ENCODE data around the gene ZNF654.
"Not testable (repeated sequence)": the region's sequence is repeated elsewhere in the genome, so short reads cannot be mapped to it uniquely, and the experiment has no call there.

The ZNF654 gene

DNA sequence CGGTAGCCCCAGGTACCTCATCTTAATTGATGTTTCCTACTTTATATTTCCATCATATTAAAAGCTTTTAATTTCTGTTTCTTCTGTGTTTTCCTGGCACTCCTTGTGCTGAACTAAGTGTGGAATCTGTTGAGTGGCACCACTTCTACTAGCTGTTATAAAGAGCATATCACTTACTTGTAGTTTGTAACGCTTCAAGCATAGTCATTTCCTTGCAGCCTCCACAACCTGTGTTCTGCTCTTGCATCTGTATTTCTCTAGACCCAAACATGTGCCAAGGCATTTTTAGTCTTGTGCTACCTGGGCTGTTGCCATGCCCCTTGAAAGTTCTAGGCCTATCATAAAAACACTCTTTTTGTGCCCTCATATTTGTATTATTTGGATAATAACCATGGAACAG, 16.0 kb downstream of the ZNF654 start:
- DNase-seq, result no peak

DNA sequence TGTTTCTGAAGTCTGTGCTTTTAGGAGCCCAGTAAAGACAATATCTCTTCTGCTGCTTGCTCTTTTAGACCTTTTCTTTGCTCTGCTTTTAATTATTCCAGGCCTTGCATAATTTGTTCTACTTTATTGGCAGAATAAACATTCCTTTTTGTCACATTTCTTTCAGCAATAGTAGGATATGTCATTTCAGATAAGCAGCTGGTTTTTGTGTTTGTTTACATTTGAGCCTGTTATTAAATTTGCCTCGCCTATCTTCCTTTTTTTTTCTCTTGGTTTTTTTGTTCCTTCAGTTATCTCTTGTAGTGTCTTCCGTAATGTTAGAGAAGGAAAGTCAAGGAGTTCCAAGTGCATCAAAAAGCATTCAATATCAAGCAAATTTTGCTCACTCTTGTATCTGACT, 16.4 kb downstream of the ZNF654 start:
- DNase-seq, result no peak

- DNase-seq, result no peak
Observed at GRCh38 chr3:88076712-88077111, 17.7 kb downstream of the ZNF654 start.

GRCh38 chr3:88078932-88079331, 19.9 kb downstream of the ZNF654 start:
- no peak for DNase-seq

GRCh38 chr3:88082854-88083253, 23.8 kb downstream of the ZNF654 start:
- DNase-seq, result no peak

GRCh38 chr3:88084097-88084501, 25.0 kb downstream of the ZNF654 start:
- DNase-seq, result no peak

GRCh38 chr3:88090681-88091080, 31.6 kb downstream of the ZNF654 start:
- no peak for DNase-seq

GRCh38 chr3:88092270-88092669, 33.2 kb downstream of the ZNF654 start:
- no peak for DNase-seq

GRCh38 chr3:88093266-88093665, 34.2 kb downstream of the ZNF654 start:
- no peak for DNase-seq

DNA sequence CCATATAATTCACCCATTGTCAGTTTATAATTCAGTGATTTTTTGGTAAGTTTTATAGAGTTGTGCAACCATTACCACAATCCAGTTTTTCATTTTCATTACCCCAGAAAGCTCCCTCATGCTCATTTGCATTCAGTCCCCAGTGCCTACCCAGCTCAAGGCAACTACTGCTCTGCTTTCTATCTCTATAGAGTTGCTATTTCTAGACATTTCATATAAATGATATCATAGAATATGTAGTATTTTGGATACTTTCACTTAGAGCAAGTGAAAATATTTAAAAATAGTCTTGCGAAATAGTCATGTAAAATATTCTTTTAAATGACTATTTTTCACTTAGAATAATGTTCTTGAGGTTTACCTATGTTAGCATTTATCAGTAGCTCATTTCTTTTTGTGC, 42.1 kb downstream of the ZNF654 start:
- DNase-seq, result no peak

DNA sequence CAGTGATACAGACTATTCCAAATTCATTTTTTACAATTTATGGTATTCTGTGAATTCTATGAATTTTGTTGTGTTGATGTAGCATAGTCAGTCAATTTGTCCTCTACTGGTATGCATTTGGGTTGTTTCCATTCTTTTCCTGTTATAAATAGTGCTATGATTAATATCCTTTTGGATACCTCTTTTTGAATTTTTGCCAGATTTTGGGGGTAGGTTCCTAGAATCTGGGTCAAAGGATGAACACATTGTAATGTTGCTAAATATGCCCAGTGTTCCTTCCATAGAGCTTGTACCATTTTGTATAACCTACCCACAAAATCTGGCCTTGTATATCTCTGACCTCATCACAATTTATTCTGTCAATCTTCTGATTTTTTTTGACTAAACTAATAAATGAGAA, 46.3 kb downstream of the ZNF654 start:
- no peak for DNase-seq

DNA sequence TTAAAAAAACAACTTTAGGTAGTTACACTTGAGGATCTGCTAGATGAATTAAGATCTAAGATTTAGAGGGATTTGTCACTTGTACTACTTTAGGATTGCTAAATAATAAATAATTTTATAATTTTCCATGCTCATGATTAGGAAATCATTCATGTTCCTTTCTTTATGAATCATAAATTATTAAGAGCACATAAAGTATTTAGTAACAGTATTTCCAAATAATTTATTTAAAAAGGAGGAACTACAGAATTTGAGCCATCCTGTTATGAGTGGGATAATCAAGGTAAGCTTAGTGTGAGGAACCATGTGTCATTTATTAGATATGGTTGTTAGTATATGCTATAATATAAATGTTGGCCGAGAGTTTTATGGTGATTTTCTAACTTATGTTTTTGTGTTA, 53.2 kb downstream of the ZNF654 start:
- DNase-seq, result no peak

DNA sequence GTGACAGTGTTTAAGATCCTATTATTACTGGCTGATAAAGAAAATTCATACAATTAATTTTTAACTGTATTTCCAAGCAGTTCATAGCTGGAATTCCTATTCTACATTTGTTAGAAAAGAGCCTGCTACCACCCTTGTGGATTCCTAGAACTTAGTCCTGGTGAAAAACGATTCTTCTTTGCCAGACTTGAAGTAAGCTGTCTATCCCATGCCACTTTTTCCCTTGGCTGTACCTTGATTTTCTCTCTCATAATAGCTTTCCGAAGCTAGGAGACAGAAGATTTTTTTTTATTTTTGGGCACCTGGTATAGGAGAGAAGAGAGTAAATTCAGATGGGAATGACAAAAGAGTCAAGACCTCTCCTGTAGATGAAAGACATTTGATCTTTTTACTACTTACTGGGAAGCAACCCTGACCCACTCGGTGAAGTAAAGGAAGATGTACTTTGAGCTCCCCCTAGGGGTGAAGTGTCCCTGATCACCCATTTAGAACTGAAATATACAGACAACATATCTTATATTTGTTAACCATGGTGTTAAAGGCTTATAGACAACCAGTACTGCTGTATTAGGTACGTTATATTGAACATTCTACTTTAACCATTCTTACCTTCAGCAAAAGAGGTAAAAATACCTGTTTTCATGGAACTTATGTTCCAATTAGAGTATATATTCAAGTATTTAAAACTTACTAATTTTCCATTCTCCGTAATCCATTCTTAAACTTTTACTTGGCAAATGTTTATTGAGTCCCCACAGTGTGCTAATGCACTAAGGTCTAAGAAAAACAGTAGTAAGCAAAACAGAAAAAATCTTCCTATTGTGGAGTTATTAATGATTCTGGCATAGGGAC, 54.5 kb downstream of the ZNF654 start:
- peak in 1 of 2 donors; percentile 74 for DNase-seq

DNA sequence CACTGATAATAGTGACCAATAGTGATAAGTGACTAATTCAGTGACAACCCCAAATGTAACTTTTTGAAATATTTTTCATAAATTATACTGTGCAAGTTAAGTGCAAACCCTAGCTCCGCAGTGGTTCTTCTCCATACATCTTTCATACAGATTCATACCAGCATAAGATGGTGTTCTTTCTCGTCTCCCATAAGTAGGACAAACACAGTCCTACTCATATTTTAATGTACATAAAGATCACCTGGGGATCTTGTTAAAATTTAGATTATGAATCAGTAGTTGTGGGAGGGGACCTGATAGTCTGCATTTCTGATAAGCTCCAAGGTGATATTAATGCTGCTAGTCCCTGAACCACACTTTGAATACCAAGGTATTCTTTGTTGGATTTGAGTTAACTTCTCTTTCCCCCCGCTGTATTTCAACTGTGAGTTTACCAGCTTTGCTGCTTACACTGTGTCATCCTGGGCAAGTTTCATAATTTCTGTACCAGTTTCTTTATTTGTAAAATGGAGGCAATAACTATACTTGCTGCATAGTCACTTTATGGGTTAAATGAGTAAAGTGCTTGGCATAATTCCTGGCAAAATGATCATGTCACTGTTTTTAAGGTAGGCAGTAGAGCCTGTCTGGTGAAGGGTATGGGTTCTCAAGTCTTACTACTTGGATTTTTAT, 56.0 kb downstream of the ZNF654 start:
- DNase-seq, result no peak

DNA sequence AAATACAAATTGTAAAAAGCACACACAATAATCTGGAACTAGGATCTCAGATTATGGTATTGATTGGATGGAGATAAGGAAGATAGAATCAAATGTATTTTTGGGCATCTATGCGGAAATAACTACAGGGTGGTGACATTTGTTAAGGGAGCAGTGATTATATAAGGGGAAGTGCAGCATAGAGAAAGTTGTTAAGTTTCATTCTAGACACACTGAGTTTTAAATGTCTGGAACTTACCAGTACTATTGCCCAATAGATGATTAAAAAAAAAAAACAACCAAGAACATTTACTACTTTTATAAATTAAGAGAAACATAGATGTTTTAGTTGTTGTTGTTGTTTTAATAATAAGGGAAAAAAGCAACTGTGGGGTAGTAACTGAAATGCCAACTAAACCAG, 58.6 kb downstream of the ZNF654 start:
- DNase-seq, result no peak

DNA sequence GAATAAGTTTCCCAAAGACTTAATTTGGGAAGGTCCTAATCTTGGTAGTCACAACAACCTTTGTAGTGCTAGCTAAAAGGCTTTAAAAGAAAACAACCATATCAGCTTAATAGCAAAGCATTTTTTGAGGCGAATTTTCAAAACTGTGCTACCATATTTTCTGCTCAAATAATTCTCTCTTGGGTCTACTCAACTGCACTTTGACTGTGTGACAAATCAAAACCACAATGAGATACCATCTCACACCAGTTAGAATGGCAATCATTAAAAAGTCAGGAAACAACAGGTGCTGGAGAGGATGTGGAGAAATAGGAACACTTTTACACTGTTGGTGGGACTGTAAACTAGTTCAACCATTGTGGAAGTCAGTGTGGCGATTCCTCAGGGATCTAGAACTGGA, 59.5 kb downstream of the ZNF654 start:
- not testable (repeated sequence) for DNase-seq

DNA sequence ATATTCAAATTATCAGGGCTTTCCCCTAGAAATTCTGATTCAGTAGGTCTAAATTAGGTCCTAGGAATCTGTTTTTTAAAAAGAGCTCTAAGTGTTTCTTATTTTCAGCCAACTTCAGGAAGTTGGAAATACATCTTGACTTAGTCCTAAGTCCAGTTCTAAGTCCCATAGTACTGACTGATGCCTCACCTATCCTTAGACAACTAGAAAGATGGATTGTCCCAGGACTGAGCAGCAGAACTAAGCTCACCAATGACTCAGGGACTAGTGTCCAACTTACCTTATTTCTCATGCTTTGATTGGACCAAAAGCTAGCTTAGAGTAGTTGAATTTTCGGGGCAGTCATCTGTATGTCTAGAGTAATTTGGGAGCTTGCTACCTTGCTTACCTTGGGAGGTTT, 64.5 kb downstream of the ZNF654 start:
- no peak for DNase-seq

DNA sequence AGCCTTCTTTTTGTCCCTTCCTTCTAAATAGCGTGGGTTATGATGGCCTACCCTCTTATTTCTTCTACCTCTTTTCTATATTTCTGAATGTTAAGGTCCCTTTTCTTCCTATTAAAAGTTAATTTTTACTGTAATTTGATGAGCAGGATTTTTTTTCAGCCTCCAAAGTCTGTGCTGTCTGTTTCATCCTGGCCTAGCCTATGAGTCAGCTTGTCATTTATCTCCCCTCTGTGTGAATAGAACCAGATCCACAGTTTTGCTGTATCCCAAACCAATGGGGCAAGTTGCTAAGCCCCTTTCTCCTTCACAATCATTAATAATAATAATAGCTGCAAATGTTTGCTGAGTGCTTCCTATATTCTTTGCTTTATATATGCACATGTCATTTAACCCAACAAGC, 72.6 kb downstream of the ZNF654 start:
- no peak for DNase-seq

DNA sequence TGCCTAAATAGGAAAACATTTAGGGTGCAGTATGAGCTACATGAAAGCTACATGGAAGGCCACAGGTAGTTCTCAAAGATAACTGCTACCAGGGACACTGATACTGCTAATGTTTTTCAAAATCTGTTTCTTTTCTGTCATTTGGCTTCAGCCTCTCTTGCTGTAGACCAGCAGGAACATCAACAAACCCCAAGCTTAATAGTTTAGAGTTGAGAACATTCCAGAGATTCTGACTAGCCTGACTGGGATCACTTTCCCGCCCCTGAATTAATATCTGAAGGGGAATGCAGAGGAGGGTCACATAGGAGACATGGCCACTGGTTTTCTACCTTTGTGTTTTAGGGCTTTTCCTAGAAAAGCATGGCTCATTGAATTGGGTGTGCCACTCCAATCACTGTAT, 73.8 kb downstream of the ZNF654 start:
- no peak for DNase-seq

DNA sequence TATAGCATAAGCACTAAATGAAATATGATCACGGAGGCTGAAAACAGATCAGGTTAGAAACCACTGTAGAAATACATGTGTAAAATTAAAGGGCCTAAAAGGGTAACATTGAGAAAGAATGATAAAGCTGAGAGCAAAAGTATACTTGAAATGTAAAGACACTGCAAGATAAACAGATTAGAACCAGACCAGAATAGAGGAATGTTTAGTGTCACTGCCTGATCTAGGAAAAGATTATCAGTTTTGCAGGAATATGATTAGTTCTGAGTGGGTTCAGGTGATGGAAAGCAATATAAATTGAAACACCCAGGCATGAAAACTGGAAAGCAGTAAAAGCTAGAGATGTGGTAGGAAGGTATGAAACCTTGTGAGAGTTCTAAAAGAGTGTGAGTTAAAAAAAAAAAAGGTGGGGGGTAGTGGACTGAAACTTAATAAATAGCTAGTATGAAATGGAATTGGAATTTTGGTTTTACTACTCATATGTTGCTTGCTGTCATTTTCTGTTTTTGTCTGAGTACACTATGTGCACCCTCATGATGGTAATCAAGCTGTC, 74.7 kb downstream of the ZNF654 start:
- DNase-seq, result no peak

GRCh38 chr3:88137836-88138235, 78.8 kb downstream of the ZNF654 start:
- DNase-seq, result no peak

DNA sequence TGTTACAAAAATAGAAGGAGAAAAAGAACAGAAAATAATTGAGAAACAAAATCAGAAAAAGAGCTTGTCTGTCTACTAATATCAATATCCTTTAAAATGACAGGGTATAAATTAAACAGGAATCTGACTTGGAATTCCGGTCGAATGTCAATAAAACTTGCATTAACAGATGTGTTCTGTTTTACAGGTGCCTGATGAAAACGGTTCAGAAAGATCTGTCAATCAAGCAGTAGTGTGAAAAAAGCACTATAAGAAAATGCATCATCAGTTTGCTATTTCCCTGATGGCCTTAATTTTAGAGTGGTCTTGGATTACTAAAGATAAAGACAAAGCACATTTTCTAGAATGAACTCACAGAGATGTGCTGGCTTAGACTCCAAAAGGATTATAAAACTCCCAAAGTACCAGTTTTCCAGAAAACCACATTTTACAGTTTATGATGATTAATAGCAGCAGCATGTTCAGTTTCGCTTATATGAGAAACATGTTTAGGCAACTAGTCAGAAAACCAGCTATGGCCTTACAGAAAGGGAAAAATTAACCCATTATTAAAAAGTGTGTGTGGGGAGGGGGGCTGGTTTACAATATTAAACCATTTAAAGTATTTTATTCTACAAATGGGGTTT, 82.5 kb downstream of the ZNF654 start:
- no peak for DNase-seq

- no peak for DNase-seq
Observed at GRCh38 chr3:88142094-88142624, 83.1 kb downstream of the ZNF654 start.

- DNase-seq, result no peak
Observed at GRCh38 chr3:88147261-88147660, 88.2 kb downstream of the ZNF654 start.

All from bone marrow (tissue), 2 donors.